Fibroblast of the aortic adventitia (primary cell): ENCODE measurements around the gene LIMS2. TPM values are rescaled to one million over a fixed set of nuclear protein-coding genes. Genes with fewer than 3 reads are reported as not detected.

Experiments used
- DNase-seq: peaks from one replicate; pipeline ENCODE4 v3.0.0-alpha.2; 2010; ENCODE audit warnings: low read depth
- H3K4me3 ChIP-seq: 2 replicates; pipeline ENCODE4 v1.5.1; 2011; ENCODE audit warnings: low read depth, mild to moderate bottlenecking, control low read depth, low read length, moderate library complexity
- total RNA-seq: library from RNA; depleted of rRNA; stranded (reverse); fragments of >200 nt; gene quantifications from 2 replicates; pipeline ENCODE4 v1.2.3, GENCODE V29; 2012; ENCODE audit warnings: low replicate concordance
- TF ChIP-seq, protein P1 (sequence below): IDR thresholded peaks from 2 replicates; pipeline ENCODE4 v1.5.1; 2011; ENCODE audit warnings: mild to moderate bottlenecking, low read length, control low read depth, inconsistent platforms; ENCODE audit not compliant: insufficient read depth

LIMS2 gene
- total RNA-seq, 1 donor: 7.8 TPM

DNA sequence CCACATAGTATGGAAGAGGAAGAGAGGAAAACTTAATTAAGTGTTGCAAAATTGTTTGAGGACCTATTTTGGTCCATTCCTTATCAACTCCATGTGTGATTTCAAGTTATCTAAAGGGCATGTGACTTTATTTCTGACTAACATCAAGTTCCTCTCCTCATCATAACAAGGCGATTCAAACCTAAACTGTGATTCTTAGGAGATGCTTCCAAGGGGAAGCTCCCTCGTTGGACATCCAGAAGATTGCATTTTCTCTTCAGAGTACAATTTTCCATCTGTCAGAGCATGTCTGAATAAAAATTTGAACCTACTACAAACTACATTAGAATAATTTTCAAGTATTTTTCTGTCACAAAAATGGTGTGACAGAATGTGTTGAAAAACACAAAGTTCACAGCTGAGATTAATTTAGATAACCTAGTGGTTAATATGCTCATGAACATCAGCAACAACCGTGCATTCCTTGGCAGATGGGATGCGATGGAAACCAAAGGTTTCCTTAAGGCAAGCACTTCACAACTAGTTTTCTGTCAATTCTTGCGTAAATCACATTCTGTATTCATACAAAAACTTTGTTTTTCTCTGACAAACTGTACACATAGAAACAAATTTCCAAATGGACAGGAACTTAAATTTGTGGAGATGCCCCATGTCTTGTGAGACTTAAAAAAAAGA, 30.2 kb upstream of the LIMS2 start:
- TF ChIP-seq, protein P1, sequence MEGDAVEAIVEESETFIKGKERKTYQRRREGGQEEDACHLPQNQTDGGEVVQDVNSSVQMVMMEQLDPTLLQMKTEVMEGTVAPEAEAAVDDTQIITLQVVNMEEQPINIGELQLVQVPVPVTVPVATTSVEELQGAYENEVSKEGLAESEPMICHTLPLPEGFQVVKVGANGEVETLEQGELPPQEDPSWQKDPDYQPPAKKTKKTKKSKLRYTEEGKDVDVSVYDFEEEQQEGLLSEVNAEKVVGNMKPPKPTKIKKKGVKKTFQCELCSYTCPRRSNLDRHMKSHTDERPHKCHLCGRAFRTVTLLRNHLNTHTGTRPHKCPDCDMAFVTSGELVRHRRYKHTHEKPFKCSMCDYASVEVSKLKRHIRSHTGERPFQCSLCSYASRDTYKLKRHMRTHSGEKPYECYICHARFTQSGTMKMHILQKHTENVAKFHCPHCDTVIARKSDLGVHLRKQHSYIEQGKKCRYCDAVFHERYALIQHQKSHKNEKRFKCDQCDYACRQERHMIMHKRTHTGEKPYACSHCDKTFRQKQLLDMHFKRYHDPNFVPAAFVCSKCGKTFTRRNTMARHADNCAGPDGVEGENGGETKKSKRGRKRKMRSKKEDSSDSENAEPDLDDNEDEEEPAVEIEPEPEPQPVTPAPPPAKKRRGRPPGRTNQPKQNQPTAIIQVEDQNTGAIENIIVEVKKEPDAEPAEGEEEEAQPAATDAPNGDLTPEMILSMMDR: no peak
- DNase-seq: peak; percentile 89
- H3K4me3 ChIP-seq: no peak overlapping the region

DNA sequence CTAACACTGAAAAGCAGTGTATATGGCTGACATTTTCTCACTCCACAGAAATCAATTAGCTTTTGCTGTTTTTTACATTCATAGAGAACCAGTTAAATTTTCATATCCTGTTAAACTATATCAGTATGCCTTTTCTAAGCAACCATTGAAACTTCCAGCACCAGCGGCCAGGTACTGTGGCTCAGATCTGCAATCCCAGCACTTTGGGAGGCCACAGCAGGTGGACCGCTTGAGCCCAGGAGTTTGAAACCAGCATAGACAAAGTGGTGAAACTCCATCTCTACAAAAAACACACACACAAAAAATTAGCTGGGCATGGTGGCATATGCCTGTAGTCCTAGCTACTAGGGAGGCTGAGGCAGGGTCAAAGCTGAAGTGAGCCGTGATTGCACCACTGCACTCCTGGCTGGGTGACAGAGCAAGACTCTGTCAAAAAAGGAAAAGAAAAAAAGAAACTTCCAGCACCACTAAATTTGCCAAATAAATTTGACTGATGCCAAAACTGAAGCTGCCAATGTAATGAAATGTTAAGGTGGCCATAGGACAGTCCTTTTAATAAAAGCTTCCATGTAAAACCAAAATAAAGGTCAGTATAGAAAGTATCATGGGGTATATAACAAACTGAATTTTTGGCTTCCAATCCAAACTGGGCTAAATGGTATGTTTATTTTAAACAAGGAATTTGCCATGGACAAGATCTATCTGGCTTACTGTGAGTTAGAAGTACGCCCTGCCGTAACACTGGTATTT, 29.5 kb upstream of the LIMS2 start:
- DNase-seq: no peak
- TF ChIP-seq, protein P1: no peak

GRCh38 chr2:127703282-127703681, 28.0 kb upstream of the LIMS2 start:
- no peak for DNase-seq
- TF ChIP-seq, protein P1: no peak
- H3K4me3 ChIP-seq: no peak overlapping the region

More for the DNA sequence above, 29.5 kb upstream of the LIMS2 start:
- no peak overlapping the region for H3K4me3 ChIP-seq

DNA sequence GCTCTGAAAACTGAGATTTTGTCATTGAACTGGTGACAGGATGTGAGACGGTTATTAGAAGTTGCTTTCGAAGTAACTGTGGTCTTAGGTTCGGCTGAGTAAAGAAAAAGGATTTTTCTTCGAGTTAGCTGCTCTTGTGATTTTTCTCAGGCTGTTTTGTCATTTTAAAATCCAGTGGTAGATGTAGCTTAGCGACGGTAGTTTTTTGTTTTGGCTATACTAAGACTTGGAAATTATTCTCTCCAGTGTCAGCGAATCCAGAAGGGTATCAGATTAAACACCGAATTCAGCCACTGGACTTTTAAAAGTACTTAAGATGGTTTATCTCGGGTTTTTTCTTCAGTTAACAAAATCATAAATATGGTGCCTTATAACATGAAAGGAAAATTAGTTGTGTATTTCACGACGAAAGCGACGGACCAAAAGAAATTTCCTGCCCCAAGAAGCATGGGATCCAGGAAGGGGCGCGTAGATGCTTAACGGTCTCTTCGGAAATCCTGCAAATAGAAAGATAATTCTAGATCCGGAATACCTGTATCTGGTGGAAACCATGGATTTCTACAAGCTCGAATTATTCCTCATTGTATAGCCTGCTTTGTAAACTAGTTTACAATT, 27.2 kb upstream of the LIMS2 start:
- peak overlapping the region; percentile 82 for H3K4me3 ChIP-seq
- DNase-seq: no peak
- TF ChIP-seq, protein P1: no peak

DNA sequence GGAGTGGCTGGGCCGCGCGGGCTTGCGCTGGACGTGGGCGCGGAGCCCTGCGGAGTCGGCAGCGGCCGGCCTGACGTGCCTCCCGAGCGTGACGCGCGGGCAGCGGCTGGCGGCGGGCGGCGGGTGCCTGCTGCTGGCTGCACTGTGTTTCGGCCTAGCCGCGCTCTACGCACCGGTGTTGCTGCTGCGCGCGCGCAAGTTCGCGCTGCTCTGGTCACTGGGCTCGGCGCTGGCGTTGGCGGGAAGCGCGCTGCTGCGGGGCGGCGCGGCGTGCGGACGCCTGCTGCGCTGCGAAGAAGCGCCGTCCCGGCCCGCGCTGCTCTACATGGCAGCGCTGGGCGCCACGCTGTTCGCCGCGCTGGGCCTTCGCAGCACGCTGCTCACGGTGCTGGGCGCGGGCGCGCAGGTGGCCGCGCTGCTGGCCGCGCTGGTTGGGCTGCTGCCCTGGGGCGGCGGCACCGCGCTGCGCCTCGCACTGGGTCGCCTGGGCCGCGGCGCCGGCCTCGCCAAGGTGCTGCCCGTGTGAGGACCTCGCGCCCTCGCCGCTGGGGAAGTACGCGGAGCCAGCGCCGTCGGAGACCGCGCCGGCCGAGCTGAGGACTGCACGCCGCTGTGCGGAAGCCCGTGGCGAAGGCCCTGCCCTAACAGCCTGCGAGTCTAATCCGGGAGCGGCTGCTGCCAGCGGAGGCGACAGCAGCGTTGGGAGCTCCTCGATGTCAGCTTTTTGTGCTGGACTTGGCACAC, 26.5 kb upstream of the LIMS2 start:
- TF ChIP-seq, protein P1: peak; percentile 32
- peak overlapping the region; percentile 82 for H3K4me3 ChIP-seq
- peak; percentile 59 for DNase-seq

DNA sequence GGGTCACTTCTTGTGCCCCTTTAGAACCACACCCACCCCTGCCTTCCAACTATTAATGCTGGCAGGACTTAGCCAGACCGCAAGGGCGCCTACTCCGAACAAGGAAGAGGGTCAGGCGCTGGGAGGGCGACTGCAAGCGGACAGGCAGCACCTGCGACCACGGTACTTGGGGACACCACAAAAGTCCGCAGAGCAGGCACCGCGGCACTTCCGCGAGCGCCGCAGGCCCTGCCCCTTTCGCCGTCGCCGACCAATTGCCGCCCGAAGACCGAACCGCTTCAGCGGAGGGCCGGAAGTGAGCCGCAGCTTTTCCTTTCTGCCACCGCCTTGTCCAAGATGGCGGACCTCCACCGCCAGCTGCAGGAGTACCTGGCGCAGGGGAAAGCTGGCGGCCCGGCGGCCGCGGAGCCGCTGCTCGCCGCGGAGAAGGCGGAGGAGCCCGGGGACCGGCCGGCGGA, 25.9 kb upstream of the LIMS2 start, which contains the start of gene SFT2D3:
Gene SFT2D3, plus strand, starts transcription at position 305 of the 458 bp plus-strand sequence. Its CDS starts 32 bp downstream, at position 337.
- TF ChIP-seq, protein P1: peak; percentile 3
- H3K4me3 ChIP-seq: peak within 1 kb of the TSS; percentile 82
- peak; percentile 89 for DNase-seq
